Prostate gland (tissue), 2 donors: ENCODE data around the gene COPE.

Experiments
- CTCF ChIP-seq, 4 experiments: fragments of 200-600 bp in 2 of 4; fragments of 450-650 bp in 2 of 4; sonication (generic) in 2 of 4; IDR thresholded peaks; 1 replicate in 3 of 4; 2 replicates in 1 of 4; pipeline ENCODE4 v1.5.1; 2016 to 2019; ENCODE audit warnings: antibody characterized with exemption in 4 of 4, mild to moderate bottlenecking in 2 of 4, moderate library complexity in 2 of 4
- POLR2AphosphoS5 ChIP-seq: sonication (generic); formaldehyde crosslinking; IDR thresholded peaks from one replicate; pipeline ENCODE4 v1.6.1; 2017; ENCODE audit warnings: antibody characterized with exemption

GRCh38 chr19:18865106-18865972 lies 53.8 kb downstream of the COPE start:
- TF ChIP-seq CTCF (IDR thresholded peaks at IDR 0.05) (no peak), POLR2AphosphoS5 (no peak)
